Neuronal stem cell (in vitro differentiated cells): ENCODE results near the gene PAPPA.

Experiments
- DNase-seq: peaks from one replicate; pipeline ENCODE4 v3.0.0-alpha.2; 2013; ENCODE audit warnings: low spot score
- H2AFZ ChIP-seq: one replicate; pipeline ENCODE4 v1.6.1; 2013; ENCODE audit warnings: mild to moderate bottlenecking, low read length, inconsistent platforms
- H2AK5ac ChIP-seq: 2 replicates; pipeline ENCODE4 v1.6.1; 2013; ENCODE audit warnings: low read depth, mild to moderate bottlenecking, inconsistent platforms, low read length, moderate library complexity, mixed read lengths
- H2BK120ac ChIP-seq: 2 replicates; pipeline ENCODE4 v1.6.1; 2013; ENCODE audit warnings: low read depth, mild to moderate bottlenecking, inconsistent platforms, low read length, moderate library complexity, mixed read lengths
- H2BK12ac ChIP-seq: one replicate; pipeline ENCODE4 v1.6.1; 2013; ENCODE audit warnings: low read length, inconsistent platforms
- H2BK15ac ChIP-seq: 2 replicates; pipeline ENCODE4 v1.6.1; 2013; ENCODE audit warnings: mild to moderate bottlenecking, low read length, inconsistent platforms, mixed read lengths
- H2BK5ac ChIP-seq: one replicate; pipeline ENCODE4 v1.6.1; 2013; ENCODE audit warnings: inconsistent platforms, mild to moderate bottlenecking, low read length, moderate library complexity
- H3K14ac ChIP-seq: one replicate; pipeline ENCODE4 v1.6.1; 2013; ENCODE audit warnings: low read length, inconsistent platforms
- H3K18ac ChIP-seq: 2 replicates; pipeline ENCODE4 v1.6.1; 2013; ENCODE audit warnings: low read length, inconsistent platforms
- H3K23ac ChIP-seq: 2 replicates; pipeline ENCODE4 v1.6.1; 2013; ENCODE audit warnings: low read depth, mild to moderate bottlenecking, mixed read lengths, low read length, inconsistent platforms; ENCODE audit not compliant: poor library complexity
- H3K27ac ChIP-seq: replicated peaks from 3 replicates; pipeline ENCODE4 v1.5.1; 2013; ENCODE audit warnings: low read length, inconsistent platforms
- H3K27me3 ChIP-seq, 3 experiments: 2 replicates each; pipeline ENCODE4 v1.6.1; 2013; ENCODE audit warnings: low read length in 3 of 3, mild to moderate bottlenecking in 2 of 3, inconsistent platforms in 1 of 3, low read depth in 1 of 3, mixed read lengths in 1 of 3, moderate library complexity in 1 of 3; ENCODE audit not compliant: control insufficient read depth in 3 of 3, insufficient read depth in 3 of 3
- H3K36me3 ChIP-seq, 2 donors: replicated peaks in 1 of 2; 2 replicates each; pipeline ENCODE4 v1.6.1; 2013; ENCODE audit warnings: low read length in 2 of 2; ENCODE audit not compliant: control insufficient read depth in 2 of 2, insufficient read depth in 2 of 2
- H3K4ac ChIP-seq: 2 replicates; pipeline ENCODE4 v1.6.1; 2013; ENCODE audit warnings: inconsistent platforms, mild to moderate bottlenecking, low read length, moderate library complexity
- H3K4me1 ChIP-seq, 2 donors: 1 replicate in 1 of 2; 2 replicates in 1 of 2; pipeline ENCODE4 v1.6.1; 2013; ENCODE audit warnings: low read length in 2 of 2, low read depth in 1 of 2; ENCODE audit not compliant: control insufficient read depth in 2 of 2, insufficient read depth in 1 of 2
- H3K4me2 ChIP-seq: one replicate; pipeline ENCODE4 v1.6.1; 2013; ENCODE audit warnings: mild to moderate bottlenecking, low read length, inconsistent platforms; ENCODE audit not compliant: insufficient read depth, poor library complexity, severe bottlenecking
- H3K4me3 ChIP-seq, 2 donors: 2 replicates each; pipeline ENCODE4 v1.5.1; 2013; ENCODE audit warnings: low read length in 2 of 2, mild to moderate bottlenecking in 2 of 2, inconsistent platforms in 1 of 2, moderate library complexity in 1 of 2
- H3K79me1 ChIP-seq: one replicate; pipeline ENCODE4 v1.6.1; 2013; ENCODE audit warnings: low read depth, mild to moderate bottlenecking, inconsistent platforms, low read length, moderate library complexity
- H3K9ac ChIP-seq: one replicate; pipeline ENCODE4 v1.6.1; 2013; ENCODE audit warnings: mild to moderate bottlenecking, low read depth, low read length, inconsistent platforms; ENCODE audit not compliant: poor library complexity
- H3K9me3 ChIP-seq, 2 donors: replicated peaks in 1 of 2; 2 replicates each; pipeline versions ENCODE3 to v1.6.1; 2013; ENCODE audit warnings: low read length in 2 of 2, mild to moderate bottlenecking in 2 of 2, inconsistent platforms in 1 of 2, low read depth in 1 of 2, mixed read lengths in 1 of 2, moderate library complexity in 1 of 2; ENCODE audit not compliant: control insufficient read depth in 2 of 2, insufficient read depth in 1 of 2
- H4K8ac ChIP-seq: one replicate; pipeline ENCODE4 v1.6.1; 2013; ENCODE audit warnings: low read depth, mild to moderate bottlenecking, inconsistent platforms, low read length, moderate library complexity
- H4K91ac ChIP-seq: one replicate; pipeline ENCODE4 v1.6.1; 2013; ENCODE audit warnings: low read length, low read depth, mild to moderate bottlenecking, inconsistent platforms; ENCODE audit not compliant: poor library complexity
- WGBS, 2 donors: extraction: QIAGEN DNeasy Blood & Tissue Kit; methylation state at CpG; one replicate each; pipeline ENCODE4 v1.1.7; 2013; ENCODE audit warnings: missing lambda C conversion rate in 2 of 2, mixed read lengths in 1 of 2; ENCODE audit not compliant: insufficient read length in 2 of 2, insufficient replicate concordance in 1 of 2; ENCODE audit errors: extremely low coverage in 2 of 2; 5-methylcytosine and 5-hydroxymethylcytosine counted together

PAPPA gene

DNA sequence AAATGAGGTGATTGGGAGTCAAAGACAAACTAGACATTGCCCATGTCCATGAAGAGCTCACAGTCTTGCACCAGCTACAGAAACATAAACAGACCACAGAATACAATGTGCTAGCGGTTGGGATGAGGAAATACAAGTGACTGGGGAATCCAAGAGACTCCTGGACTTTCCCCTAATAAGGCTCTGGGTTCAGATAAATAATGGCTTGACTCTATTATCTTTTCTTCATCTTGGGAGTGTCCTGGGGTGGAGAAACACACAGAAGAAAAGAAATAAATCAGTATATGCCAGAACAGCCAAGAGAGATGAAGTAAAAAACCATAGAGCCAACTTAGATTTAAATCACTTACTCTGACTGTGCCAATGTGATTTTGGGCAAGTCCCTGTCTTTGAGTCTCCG, 227.8 kb downstream of the PAPPA start:
- Histone ChIP-seq H4K8ac (no peak overlapping the region), H2BK12ac (no peak overlapping the region), H2BK120ac (no peak overlapping the region), H2AK5ac (no peak overlapping the region), H3K4me2 (no peak overlapping the region), H3K23ac (no peak overlapping the region), H3K18ac (no peak overlapping the region), H3K14ac (no peak overlapping the region), H2AFZ (no peak overlapping the region), H2BK5ac (no peak overlapping the region), H3K27me3 (no peaks in the 10 kb centered on the region), H3K9me3 (no peaks in the 10 kb centered on the region), H4K91ac (no peak overlapping the region), H3K27ac (no peak overlapping the region), H3K9ac (no peak overlapping the region), H3K4ac (no peak overlapping the region), H3K79me1 (no peaks in the 10 kb centered on the region), H3K4me1 (peaks cover 0 to 1% of the 10 kb centered on the region in 2 donors), H3K36me3 (peaks cover 0 to 96% of the 10 kb centered on the region in 2 donors), H3K4me3 (no peak overlapping the region), H2BK15ac (no peak overlapping the region)
- DNase-seq: no peak
- no CpG with 5 or more reads among the region's 2 CpGs for WGBS, 2 donors

DNA sequence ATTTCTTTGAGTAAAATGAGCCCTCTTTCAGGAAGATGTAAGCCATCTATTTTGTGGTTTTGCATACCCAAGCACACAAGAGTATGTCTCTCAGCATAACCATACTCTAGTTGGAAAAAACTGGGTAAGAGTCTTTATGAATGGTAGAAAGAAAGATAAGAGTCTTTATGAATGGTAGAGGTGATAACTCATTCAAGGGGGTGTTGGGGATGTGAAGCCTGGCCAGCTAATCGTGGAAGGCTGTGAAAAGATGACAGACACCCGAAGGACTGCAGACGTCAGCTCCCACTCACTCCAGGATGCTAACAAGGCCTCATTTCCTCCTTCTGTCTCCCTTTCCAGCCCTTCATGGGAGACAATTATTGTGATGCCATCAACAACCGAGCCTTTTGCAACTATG, 228.5 kb downstream of the PAPPA start:
- no peak overlapping the region for H3K4ac ChIP-seq
- H3K27ac ChIP-seq: no peak overlapping the region
- no peak overlapping the region for H2BK120ac ChIP-seq
- H3K4me2 ChIP-seq: no peak overlapping the region
- no peak overlapping the region for H3K23ac ChIP-seq
- H3K27me3 ChIP-seq: no peaks in the 10 kb centered on the region
- DNase-seq: no peak
- no peaks in the 10 kb centered on the region for H3K9me3 ChIP-seq
- H2AFZ ChIP-seq: no peak overlapping the region
- H3K79me1 ChIP-seq: no peaks in the 10 kb centered on the region
- no peak overlapping the region for H3K14ac ChIP-seq
- no peak overlapping the region for H3K18ac ChIP-seq
- H3K9ac ChIP-seq: no peak overlapping the region
- no peak overlapping the region for H4K8ac ChIP-seq
- H3K36me3 ChIP-seq: peaks cover 0 to 98% of the 10 kb centered on the region in 2 donors
- H2BK15ac ChIP-seq: no peak overlapping the region
- H3K4me1 ChIP-seq: peaks cover 0 to 1% of the 10 kb centered on the region in 2 donors
- H3K4me3 ChIP-seq: no peak overlapping the region
- no peak overlapping the region for H2BK12ac ChIP-seq
- no peak overlapping the region for H4K91ac ChIP-seq
- no peak overlapping the region for H2AK5ac ChIP-seq
- WGBS, 2 donors: no CpG with 5 or more reads among the region's 4 CpGs
- H2BK5ac ChIP-seq: no peak overlapping the region

DNA sequence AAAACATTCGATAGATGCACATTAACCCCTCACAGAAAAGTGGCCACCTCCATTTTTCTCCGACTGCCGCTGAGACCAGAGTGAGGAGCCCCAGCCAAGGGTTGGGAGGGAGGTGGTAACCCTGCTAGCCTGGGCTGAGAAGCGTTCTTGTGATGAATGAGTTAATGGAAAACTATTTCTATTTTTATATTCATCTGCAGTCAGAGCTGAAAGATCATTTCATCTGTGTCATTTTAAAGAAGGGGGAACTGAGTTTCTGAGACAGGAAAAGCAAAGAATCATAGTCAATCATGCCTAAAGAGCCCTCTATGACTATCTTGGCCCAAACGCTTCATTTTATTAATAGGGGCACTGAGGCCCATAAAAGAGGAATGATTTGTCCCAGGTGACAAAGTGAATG, 229.5 kb downstream of the PAPPA start:
- H3K4me3 ChIP-seq: no peak overlapping the region
- no peak overlapping the region for H3K23ac ChIP-seq
- H3K18ac ChIP-seq: no peak overlapping the region
- H2BK5ac ChIP-seq: no peak overlapping the region
- no peak overlapping the region for H4K8ac ChIP-seq
- H3K9me3 ChIP-seq: no peaks in the 10 kb centered on the region
- H3K9ac ChIP-seq: no peak overlapping the region
- H2AFZ ChIP-seq: no peak overlapping the region
- no peak overlapping the region for H3K27ac ChIP-seq
- no peak overlapping the region for H4K91ac ChIP-seq
- no peaks in the 10 kb centered on the region for H3K79me1 ChIP-seq
- H2AK5ac ChIP-seq: no peak overlapping the region
- no CpG with 5 or more reads among the region's 5 CpGs for WGBS, 2 donors
- H3K4me1 ChIP-seq: peaks cover 0 to 1% of the 10 kb centered on the region in 2 donors
- no peak overlapping the region for H3K14ac ChIP-seq
- no peak overlapping the region for H3K4me2 ChIP-seq
- H2BK120ac ChIP-seq: no peak overlapping the region
- H2BK12ac ChIP-seq: no peak overlapping the region
- DNase-seq: no peak
- peaks cover 0 to 97% of the 10 kb centered on the region in 2 donors for H3K36me3 ChIP-seq
- H3K4ac ChIP-seq: no peak overlapping the region
- no peak overlapping the region for H2BK15ac ChIP-seq
- H3K27me3 ChIP-seq: no peaks in the 10 kb centered on the region

DNA sequence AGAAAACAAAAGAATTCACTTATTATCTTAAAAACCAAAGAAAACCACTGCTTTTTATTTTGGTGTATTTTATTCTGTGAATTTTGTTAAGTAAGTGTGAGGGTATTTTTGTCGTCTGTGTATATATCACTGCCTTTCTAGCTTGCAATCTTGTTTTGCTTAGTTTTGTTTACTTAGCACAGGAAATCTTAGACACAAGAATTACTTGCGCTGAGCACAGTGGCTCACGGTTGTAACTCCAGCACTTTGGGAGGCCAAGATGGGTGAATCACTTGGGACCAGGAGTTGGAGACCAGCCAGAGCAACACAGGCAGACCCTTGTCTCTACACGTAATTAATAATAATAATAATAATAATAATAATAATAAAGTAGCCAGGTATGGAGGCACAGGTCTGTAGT, 230.3 kb downstream of the PAPPA start:
- H3K14ac ChIP-seq: no peak overlapping the region
- no peak overlapping the region for H2BK15ac ChIP-seq
- H4K8ac ChIP-seq: no peak overlapping the region
- H2AK5ac ChIP-seq: no peak overlapping the region
- DNase-seq: no peak
- H2BK5ac ChIP-seq: no peak overlapping the region
- no peak overlapping the region for H3K27ac ChIP-seq
- H3K4me2 ChIP-seq: no peak overlapping the region
- H3K27me3 ChIP-seq: no peaks in the 10 kb centered on the region
- H3K4me1 ChIP-seq: peaks cover 0 to 1% of the 10 kb centered on the region in 2 donors
- no peak overlapping the region for H2BK120ac ChIP-seq
- H3K9me3 ChIP-seq: no peaks in the 10 kb centered on the region
- H3K79me1 ChIP-seq: no peaks in the 10 kb centered on the region
- no peak overlapping the region for H3K18ac ChIP-seq
- H2BK12ac ChIP-seq: no peak overlapping the region
- no peak overlapping the region for H3K4me3 ChIP-seq
- no peak overlapping the region for H4K91ac ChIP-seq
- no peak overlapping the region for H2AFZ ChIP-seq
- H3K36me3 ChIP-seq: peaks cover 0 to 94% of the 10 kb centered on the region in 2 donors
- H3K4ac ChIP-seq: no peak overlapping the region
- H3K23ac ChIP-seq: no peak overlapping the region
- WGBS, 2 donors: no CpG with 5 or more reads among the region's 4 CpGs
- no peak overlapping the region for H3K9ac ChIP-seq
